Smooth muscle cell (in vitro differentiated cells): ENCODE measurements around the gene TNRC6A. TPM values are rescaled to one million over a fixed set of nuclear protein-coding genes. Genes with fewer than 3 reads are reported as not detected.

ENCODE experiments used
- DNase-seq: peaks from one replicate; lab custom pipeline; 2025; ENCODE audit not compliant: unreplicated experiment; lab: John Stamatoyannopoulos, UW
- H2AFZ ChIP-seq: fragments of 200-600 bp; sonication (generic); 2 replicates; pipeline ENCODE4 v1.6.0; 2016; ENCODE audit warnings: antibody characterized with exemption, low read depth, mild to moderate bottlenecking
- H3F3A ChIP-seq: fragments of 200-600 bp; sonication (generic); 2 replicates; pipeline ENCODE4 v1.6.0; 2017; ENCODE audit warnings: antibody characterized with exemption, low read depth
- H3K27ac ChIP-seq: fragments of 200-600 bp; sonication (generic); 2 replicates; pipeline ENCODE4 v1.5.1; 2016; ENCODE audit warnings: low read depth, mild to moderate bottlenecking
- H3K27me3 ChIP-seq: fragments of 200-600 bp; sonication (generic); 2 replicates; pipeline ENCODE4 v1.6.1; 2016; ENCODE audit warnings: low read depth, mild to moderate bottlenecking
- H3K36me3 ChIP-seq: fragments of 200-600 bp; sonication (generic); 2 replicates; pipeline ENCODE4 v1.5.1; 2016; ENCODE audit warnings: low read depth
- H3K4me1 ChIP-seq: fragments of 200-600 bp; sonication (generic); 2 replicates; pipeline ENCODE4 v1.5.1; 2016; ENCODE audit warnings: low read depth
- H3K4me2 ChIP-seq: fragments of 200-600 bp; sonication (generic); 2 replicates; pipeline ENCODE4 v1.6.0; 2016; ENCODE audit warnings: mild to moderate bottlenecking
- H3K4me3 ChIP-seq: fragments of 200-600 bp; sonication (generic); 2 replicates; pipeline ENCODE4 v1.5.1; 2016; ENCODE audit warnings: mild to moderate bottlenecking
- H3K79me2 ChIP-seq: fragments of 200-600 bp; sonication (generic); 2 replicates; pipeline ENCODE4 v1.6.0; 2016; ENCODE audit warnings: low read depth, mild to moderate bottlenecking
- H3K9ac ChIP-seq: fragments of 200-600 bp; sonication (generic); 2 replicates; pipeline ENCODE4 v1.6.0; 2016; ENCODE audit warnings: low read depth
- H3K9me3 ChIP-seq: fragments of 200-600 bp; sonication (generic); replicated peaks from 2 replicates; pipeline ENCODE4 v1.5.1; 2016; ENCODE audit warnings: low read depth
- H4K20me1 ChIP-seq: fragments of 200-600 bp; sonication (generic); 2 replicates; pipeline ENCODE4 v1.6.0; 2016; ENCODE audit warnings: low read depth
- WGBS: methylation state at CpG from one replicate; pipeline ENCODE4 v1.1.7; 2016; ENCODE audit warnings: low lambda C conversion rate; 5-methylcytosine and 5-hydroxymethylcytosine counted together
- polyA plus RNA-seq: library from polyadenylated mRNA; unstranded; fragments of >200 nt; fragmentation: Nextera tagmentation; extraction: Ambion mirVana; gene quantifications from 2 replicates; pipeline ENCODE4 v1.2.1, GENCODE V29; 2016
- total RNA-seq: library from RNA; depleted of rRNA; stranded (reverse); fragments of >200 nt; gene quantifications from 2 replicates; pipeline ENCODE4 v1.2.3, GENCODE V29; 2014
- TF ChIP-seq, protein P1 (sequence below): fragments of 200-600 bp; sonication (generic); IDR thresholded peaks from 2 replicates; pipeline ENCODE4 v1.5.1; 2017; ENCODE audit warnings: borderline replicate concordance, mild to moderate bottlenecking, antibody characterized with exemption; ENCODE audit not compliant: insufficient read depth, poor library complexity, severe bottlenecking

Gene TNRC6A
- total and polyA plus RNA-seq, 2 experiments from 2014 or later: 14.6 to 30.3 TPM

DNA sequence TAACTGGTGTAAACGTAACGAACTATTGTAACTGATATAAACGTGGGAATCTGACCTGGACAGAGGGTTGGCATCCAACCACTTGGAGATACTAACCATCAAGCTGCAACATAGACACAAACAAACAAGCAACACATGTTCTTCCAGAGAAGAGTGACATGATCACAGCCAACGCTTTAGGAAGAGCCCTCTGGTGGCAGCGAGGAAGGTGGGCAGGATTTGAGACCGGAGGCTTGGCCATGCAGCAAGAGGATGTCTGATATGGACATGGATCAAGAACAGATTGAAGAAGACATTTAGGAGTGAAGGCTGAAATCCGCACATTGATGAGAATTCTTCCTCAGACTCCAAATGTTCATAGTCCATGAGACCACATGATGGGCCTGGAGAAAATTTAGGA, 40.3 kb upstream of the TNRC6A start:
- Histone ChIP-seq H3K9ac (no peak overlapping the region), H4K20me1 (no peaks in the 10 kb centered on the region), H3K4me1 (peaks cover 8% of the 10 kb centered on the region), H3K4me2 (no peak overlapping the region), H3K27me3 (no peaks in the 10 kb centered on the region), H3K79me2 (no peaks in the 10 kb centered on the region), H2AFZ (no peak overlapping the region), H3F3A (peaks cover 7% of the 10 kb centered on the region), H3K36me3 (no peaks in the 10 kb centered on the region), H3K27ac (no peak overlapping the region), H3K4me3 (no peak overlapping the region), H3K9me3 (no peaks in the 10 kb centered on the region)
- TF ChIP-seq, protein P1, sequence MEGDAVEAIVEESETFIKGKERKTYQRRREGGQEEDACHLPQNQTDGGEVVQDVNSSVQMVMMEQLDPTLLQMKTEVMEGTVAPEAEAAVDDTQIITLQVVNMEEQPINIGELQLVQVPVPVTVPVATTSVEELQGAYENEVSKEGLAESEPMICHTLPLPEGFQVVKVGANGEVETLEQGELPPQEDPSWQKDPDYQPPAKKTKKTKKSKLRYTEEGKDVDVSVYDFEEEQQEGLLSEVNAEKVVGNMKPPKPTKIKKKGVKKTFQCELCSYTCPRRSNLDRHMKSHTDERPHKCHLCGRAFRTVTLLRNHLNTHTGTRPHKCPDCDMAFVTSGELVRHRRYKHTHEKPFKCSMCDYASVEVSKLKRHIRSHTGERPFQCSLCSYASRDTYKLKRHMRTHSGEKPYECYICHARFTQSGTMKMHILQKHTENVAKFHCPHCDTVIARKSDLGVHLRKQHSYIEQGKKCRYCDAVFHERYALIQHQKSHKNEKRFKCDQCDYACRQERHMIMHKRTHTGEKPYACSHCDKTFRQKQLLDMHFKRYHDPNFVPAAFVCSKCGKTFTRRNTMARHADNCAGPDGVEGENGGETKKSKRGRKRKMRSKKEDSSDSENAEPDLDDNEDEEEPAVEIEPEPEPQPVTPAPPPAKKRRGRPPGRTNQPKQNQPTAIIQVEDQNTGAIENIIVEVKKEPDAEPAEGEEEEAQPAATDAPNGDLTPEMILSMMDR: peak; percentile 59
- WGBS: 35% methylated on average over 7 of the region's 7 CpGs
- no peak for DNase-seq

DNA sequence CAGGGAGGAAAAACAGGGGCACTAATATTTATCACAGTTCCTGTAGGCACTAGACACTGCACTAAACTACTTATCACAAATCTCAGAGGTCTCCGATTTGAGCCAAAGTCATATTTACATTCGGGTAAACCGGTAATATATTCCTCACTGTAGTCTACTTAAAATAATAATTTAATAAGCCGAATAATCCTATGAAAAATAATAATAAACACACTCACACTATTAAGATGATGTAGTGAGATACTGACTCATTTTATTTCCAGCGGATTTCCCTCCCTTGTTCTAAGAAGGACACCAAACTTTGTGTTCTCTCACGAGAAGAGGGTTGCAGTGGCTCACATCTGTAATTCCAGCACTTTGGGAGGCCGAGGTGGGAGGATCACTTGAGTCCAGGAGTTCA, 36.6 kb upstream of the TNRC6A start:
- TF ChIP-seq, protein P1: no peak
- H3K9me3 ChIP-seq: no peaks in the 10 kb centered on the region
- H3K9ac ChIP-seq: no peak overlapping the region
- H3K36me3 ChIP-seq: no peaks in the 10 kb centered on the region
- H3K4me1 ChIP-seq: no peaks in the 10 kb centered on the region
- H3F3A ChIP-seq: no peaks in the 10 kb centered on the region
- H3K27me3 ChIP-seq: no peaks in the 10 kb centered on the region
- H3K27ac ChIP-seq: no peak overlapping the region
- no peak for DNase-seq
- no peaks in the 10 kb centered on the region for H3K79me2 ChIP-seq
- no peak overlapping the region for H3K4me2 ChIP-seq
- no peak overlapping the region for H3K4me3 ChIP-seq
- WGBS: 74% methylated on average over 7 of the region's 7 CpGs
- no peaks in the 10 kb centered on the region for H4K20me1 ChIP-seq
- no peak overlapping the region for H2AFZ ChIP-seq

DNA sequence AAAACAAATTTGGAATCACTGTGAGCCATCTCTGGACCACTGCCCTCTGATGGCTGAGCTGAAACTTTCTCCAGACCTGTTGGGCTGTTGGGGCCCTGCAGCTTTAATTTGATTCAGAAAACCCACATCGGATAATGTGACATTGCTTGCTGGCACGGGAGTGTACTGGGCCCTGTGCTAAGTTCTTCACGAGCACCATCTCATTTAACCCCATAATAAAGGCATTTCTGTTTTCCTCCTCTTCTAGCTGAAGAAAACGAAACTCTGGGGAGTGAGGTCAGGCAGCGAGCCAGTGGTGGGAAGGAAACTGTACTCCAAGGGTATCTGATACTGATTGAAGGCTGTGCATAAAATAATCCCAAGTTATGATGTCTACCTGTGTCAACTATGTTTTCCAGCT, 34.5 kb upstream of the TNRC6A start:
- no peak overlapping the region for H3K4me2 ChIP-seq
- H2AFZ ChIP-seq: no peak overlapping the region
- H3K36me3 ChIP-seq: no peaks in the 10 kb centered on the region

DNA sequence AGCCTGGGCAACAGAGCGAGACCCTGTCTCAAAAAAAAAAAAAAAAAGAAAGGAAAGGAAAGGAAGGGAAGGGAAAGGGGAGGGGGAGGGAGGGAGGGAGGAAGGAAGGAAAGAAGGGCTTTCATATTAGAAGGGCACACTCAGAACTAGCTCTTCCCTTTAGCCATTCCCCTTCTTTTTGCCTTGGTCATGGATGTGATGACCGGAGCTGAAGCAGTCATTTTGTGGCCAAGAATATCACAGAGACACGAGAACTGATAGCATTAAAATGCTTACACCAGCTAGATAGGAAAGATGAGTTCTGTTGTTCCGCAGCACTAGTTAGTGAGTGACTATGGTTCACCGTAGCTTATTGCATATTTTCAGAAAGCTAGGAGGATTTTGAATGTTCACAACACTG, 32.8 kb upstream of the TNRC6A start:
- Histone ChIP-seq H4K20me1 (no peaks in the 10 kb centered on the region), H3K27ac (no peak overlapping the region), H3K9me3 (no peaks in the 10 kb centered on the region), H3K4me3 (no peak overlapping the region), H3K4me1 (peaks cover 3% of the 10 kb centered on the region), H3F3A (no peaks in the 10 kb centered on the region), H3K36me3 (no peaks in the 10 kb centered on the region), H3K79me2 (no peaks in the 10 kb centered on the region), H3K9ac (no peak overlapping the region), H2AFZ (no peak overlapping the region), H3K27me3 (no peaks in the 10 kb centered on the region), H3K4me2 (no peak overlapping the region)
- DNase-seq: no peak
- WGBS: 86% methylated on average over 4 of the region's 5 CpGs
- TF ChIP-seq, protein P1: no peak

More for the DNA sequence above, 34.5 kb upstream of the TNRC6A start:
- Histone ChIP-seq H4K20me1 (no peaks in the 10 kb centered on the region), H3K4me1 (no peaks in the 10 kb centered on the region), H3K79me2 (no peaks in the 10 kb centered on the region), H3K27ac (no peak overlapping the region), H3K9ac (no peak overlapping the region), H3K4me3 (no peak overlapping the region), H3K9me3 (no peaks in the 10 kb centered on the region), H3F3A (no peaks in the 10 kb centered on the region), H3K27me3 (no peaks in the 10 kb centered on the region)
- no peak for DNase-seq
- WGBS: 92% methylated on average over 5 of the region's 5 CpGs
- TF ChIP-seq, protein P1: no peak
